Muscle layer of colon (tissue), 2 donors: ENCODE results near the gene TTC33.

Experiments used
- H3K27ac ChIP-seq: one replicate; pipeline ENCODE4 v1.7.0; 2013; ENCODE audit warnings: low read depth, mild to moderate bottlenecking, low read length, moderate library complexity
- H3K27me3 ChIP-seq, 2 donors: one replicate each; pipeline ENCODE4 v1.7.0; 2013; ENCODE audit warnings: low read length in 2 of 2, mild to moderate bottlenecking in 2 of 2; ENCODE audit not compliant: insufficient read depth in 2 of 2, control insufficient read depth in 1 of 2
- H3K36me3 ChIP-seq: one replicate; pipeline ENCODE4 v1.7.0; 2013; ENCODE audit warnings: mild to moderate bottlenecking, low read length; ENCODE audit not compliant: insufficient read depth
- H3K4me1 ChIP-seq: one replicate; pipeline ENCODE4 v1.7.0; 2013; ENCODE audit warnings: mild to moderate bottlenecking, low read length; ENCODE audit not compliant: insufficient read depth
- H3K4me3 ChIP-seq, 2 donors: one replicate each; pipeline ENCODE4 v1.7.0; 2013; ENCODE audit warnings: low read length in 2 of 2, low read depth in 1 of 2, mild to moderate bottlenecking in 1 of 2, moderate library complexity in 1 of 2
- H3K9ac ChIP-seq: one replicate; pipeline ENCODE4 v1.7.0; 2013; ENCODE audit warnings: low read length
- H3K9me3 ChIP-seq: one replicate; pipeline ENCODE4 v1.7.0; 2013; ENCODE audit warnings: mild to moderate bottlenecking, low read length
- donor health status: abdominal sarcoma.
- donor health status: Adenocarcinoma of cecum.

TTC33 gene

DNA sequence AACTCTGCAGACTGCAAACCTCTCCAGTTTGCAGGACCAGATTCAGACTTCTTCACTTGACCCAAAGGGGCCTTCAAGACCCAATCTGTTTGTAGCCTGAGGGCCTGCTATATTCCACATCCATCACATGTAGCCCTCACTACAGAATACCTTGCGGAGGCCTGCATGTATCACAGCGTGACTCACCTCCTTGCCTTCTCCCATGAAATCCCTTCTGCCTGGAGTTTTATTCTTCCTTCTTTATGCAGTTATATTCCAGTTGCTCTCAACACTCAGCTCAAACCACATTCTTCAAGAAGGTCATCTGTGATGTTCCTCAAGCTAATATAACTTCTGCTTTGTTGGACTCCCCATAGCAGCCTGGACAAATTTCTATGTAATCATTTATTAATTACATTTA, 274.5 kb downstream of the TTC33 start:
- H3K4me1 ChIP-seq, result peaks cover 17% of the 10 kb centered on the region
- H3K9ac ChIP-seq, result no peak overlapping the region
- no peaks in the 10 kb centered on the region for H3K27me3 ChIP-seq
- H3K27ac ChIP-seq, result no peak overlapping the region
- no peaks in the 10 kb centered on the region for H3K36me3 ChIP-seq
- H3K4me3 ChIP-seq, result no peak overlapping the region
- H3K9me3 ChIP-seq, result no peaks in the 10 kb centered on the region

DNA sequence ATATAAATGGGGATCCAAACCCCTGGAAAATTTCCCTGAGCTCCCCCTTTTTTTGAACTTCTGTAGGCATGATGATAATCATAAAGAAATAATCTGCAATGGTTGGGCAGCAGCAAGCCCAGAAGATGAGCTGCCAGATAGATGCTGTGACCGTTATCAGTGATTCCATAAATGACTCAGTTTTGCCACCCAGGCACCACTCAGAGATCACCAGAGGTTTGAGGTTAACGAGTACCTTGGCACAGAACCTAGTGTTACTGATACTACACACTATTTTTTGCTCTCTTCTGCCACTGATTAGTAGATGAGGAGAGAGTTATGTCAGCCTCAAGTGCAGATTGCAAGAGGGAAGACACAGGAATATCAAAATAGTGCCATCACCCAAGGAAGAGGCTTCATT, 275.4 kb downstream of the TTC33 start:
- H3K9me3 ChIP-seq, result no peaks in the 10 kb centered on the region

DNA sequence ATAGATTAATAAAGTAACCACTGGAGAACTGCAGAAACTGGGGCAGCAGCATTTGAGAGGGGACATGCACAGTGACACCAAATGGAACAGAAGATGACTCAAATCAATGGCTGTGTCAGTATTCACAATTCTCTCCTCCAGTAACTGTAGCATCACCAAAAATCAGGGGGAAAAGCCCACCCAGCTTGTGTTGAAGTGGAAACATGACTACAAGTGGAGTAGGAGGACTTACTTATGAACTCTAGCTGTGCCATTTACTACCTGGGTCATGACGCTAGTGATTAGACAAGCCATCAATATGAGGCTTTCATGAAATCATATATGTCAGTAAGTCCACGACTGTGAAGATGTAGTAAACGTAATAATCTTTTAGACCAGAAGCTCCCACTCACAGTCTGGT, 275.8 kb downstream of the TTC33 start:
- Histone ChIP-seq H3K9ac (no peak overlapping the region), H3K27me3 (no peaks in the 10 kb centered on the region), H3K4me3 (no peak overlapping the region), H3K9me3 (no peaks in the 10 kb centered on the region), H3K27ac (no peak overlapping the region), H3K36me3 (no peaks in the 10 kb centered on the region), H3K4me1 (peaks cover 17% of the 10 kb centered on the region)

More for the DNA sequence above, 275.4 kb downstream of the TTC33 start:
- no peak overlapping the region for H3K27ac ChIP-seq
- H3K4me3 ChIP-seq, result no peak overlapping the region
- no peaks in the 10 kb centered on the region for H3K27me3 ChIP-seq
- no peaks in the 10 kb centered on the region for H3K36me3 ChIP-seq
- peaks cover 17% of the 10 kb centered on the region for H3K4me1 ChIP-seq
- H3K9ac ChIP-seq, result no peak overlapping the region

DNA sequence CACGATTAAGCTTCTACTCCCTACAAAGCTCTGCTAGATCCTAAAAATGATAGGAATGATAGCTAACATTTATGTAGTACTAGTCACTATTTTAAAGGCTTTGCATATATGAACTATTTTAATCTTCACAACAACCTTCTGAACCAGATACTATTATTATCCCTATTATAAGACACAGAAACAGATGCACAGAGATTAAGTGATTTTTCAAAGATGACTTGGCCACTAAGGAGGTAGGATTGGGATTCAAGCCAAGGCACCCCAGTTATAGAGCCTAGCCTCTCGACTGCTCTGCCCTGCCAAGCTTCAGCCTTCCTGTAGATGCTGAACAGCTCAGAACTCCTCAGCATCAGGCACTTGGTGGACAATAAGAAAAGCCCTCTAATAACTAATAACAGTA, 277.0 kb downstream of the TTC33 start:
- H3K4me3 ChIP-seq, result no peak overlapping the region
- H3K36me3 ChIP-seq, result no peaks in the 10 kb centered on the region
- H3K9ac ChIP-seq, result no peak overlapping the region
- H3K4me1 ChIP-seq, result peaks cover 17% of the 10 kb centered on the region
- no peaks in the 10 kb centered on the region for H3K27me3 ChIP-seq
- no peak overlapping the region for H3K27ac ChIP-seq
- no peaks in the 10 kb centered on the region for H3K9me3 ChIP-seq

DNA sequence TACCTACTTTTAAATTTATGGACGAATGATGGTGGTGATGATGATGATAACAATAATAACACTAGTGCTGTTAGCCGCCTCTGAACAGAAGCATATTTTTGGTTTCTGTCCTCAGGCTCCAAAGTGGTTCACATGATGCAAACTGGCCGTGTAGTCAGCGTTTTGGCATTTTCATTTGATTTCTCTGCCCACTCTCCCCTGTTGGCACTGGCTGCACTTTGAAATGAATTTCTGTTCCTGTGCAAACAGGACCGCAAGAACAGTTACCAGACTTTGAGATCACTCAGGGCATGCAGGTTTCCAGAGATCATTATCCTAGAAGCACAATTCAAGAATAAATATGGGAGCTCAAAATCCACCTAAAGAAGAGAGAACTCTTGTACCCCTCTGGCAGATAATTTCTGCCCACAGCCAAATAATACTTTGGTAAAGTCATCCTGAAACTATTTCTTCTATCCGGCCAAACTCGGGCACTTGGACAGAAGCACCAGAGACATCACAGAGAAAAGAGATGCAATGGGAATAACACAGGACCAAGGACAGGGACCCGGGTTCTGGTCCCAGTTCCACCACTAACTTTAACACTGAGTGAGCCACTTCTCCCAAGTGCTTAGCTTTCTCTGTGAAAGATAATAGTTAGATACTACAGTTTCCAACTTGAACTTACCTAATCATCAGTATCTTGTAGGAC, 277.8 kb downstream of the TTC33 start:
- Histone ChIP-seq H3K9me3 (no peaks in the 10 kb centered on the region), H3K9ac (no peak overlapping the region), H3K4me1 (peaks cover 17% of the 10 kb centered on the region), H3K36me3 (no peaks in the 10 kb centered on the region), H3K27ac (no peak overlapping the region), H3K27me3 (no peaks in the 10 kb centered on the region), H3K4me3 (no peak overlapping the region)

DNA sequence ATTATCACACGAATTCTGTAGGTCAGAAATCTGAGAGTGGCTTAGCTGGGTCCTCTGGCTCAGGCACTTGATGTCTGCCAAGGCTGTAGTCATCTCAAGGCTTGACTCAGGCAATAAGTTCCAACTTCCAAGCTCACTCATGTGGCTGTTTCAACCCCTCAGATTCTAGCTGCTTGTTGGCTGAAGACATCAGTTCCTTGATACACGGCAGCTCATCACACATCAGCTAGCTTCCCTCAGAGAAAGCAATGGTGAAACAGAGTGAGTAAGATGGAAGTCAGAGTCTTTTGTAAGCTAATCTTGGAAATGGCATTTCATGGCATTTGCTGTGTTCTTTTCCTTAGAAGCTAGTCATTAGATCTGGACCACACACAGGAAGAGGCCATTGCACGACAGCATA, 280.2 kb downstream of the TTC33 start:
- Histone ChIP-seq H3K4me1 (peaks cover 17% of the 10 kb centered on the region), H3K4me3 (no peak overlapping the region), H3K9me3 (no peaks in the 10 kb centered on the region), H3K27me3 (no peaks in the 10 kb centered on the region), H3K27ac (no peak overlapping the region), H3K36me3 (no peaks in the 10 kb centered on the region), H3K9ac (no peak overlapping the region)

DNA sequence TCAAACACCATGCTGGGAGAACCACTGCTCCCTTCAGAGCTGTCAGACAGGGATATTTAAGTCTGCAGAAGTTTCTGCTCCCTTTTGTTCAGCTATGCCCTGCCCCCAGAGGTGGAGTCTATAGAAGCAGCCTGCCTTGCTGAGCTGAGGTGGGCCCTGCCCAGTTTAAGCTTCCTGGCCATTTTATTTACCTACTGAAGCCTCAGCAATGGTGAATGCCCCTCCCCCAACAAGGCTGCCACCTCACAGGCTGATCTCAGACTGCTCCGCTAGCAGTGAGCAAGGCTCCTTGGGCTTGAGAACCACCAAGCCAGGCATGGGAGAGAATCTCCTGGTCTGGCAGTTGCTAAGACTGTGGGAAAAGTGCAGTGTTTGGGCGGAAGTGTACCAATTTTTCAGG, 281.5 kb downstream of the TTC33 start:
- H3K9me3 ChIP-seq, result no peaks in the 10 kb centered on the region
- no peaks in the 10 kb centered on the region for H3K27me3 ChIP-seq
- H3K27ac ChIP-seq, result no peak overlapping the region
- H3K36me3 ChIP-seq, result no peaks in the 10 kb centered on the region
- no peak overlapping the region for H3K9ac ChIP-seq
- no peak overlapping the region for H3K4me3 ChIP-seq
- peaks cover 17% of the 10 kb centered on the region for H3K4me1 ChIP-seq

DNA sequence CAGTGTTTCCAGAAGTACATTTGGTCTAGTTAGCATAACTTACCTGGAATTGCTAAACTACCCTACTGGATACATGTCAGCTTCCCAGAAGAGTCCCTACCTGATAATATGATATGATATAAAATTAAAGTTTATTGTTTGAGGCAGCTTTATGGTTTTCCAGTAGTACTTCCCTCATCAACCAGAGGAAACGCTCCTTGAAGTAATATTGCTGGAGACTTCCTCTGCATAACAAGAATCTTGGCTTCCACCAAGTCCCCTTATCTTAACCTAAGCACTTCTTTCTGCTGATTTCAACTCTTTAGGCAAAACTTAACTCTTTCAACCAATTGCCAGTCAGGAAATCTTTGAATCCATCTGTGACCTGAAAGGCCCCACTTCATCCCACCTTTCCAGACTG, 290.3 kb downstream of the TTC33 start:
- Histone ChIP-seq H3K27me3 (no peaks in the 10 kb centered on the region), H3K36me3 (no peaks in the 10 kb centered on the region), H3K9me3 (no peaks in the 10 kb centered on the region), H3K9ac (no peak overlapping the region), H3K27ac (no peak overlapping the region), H3K4me1 (no peaks in the 10 kb centered on the region), H3K4me3 (no peak overlapping the region)

DNA sequence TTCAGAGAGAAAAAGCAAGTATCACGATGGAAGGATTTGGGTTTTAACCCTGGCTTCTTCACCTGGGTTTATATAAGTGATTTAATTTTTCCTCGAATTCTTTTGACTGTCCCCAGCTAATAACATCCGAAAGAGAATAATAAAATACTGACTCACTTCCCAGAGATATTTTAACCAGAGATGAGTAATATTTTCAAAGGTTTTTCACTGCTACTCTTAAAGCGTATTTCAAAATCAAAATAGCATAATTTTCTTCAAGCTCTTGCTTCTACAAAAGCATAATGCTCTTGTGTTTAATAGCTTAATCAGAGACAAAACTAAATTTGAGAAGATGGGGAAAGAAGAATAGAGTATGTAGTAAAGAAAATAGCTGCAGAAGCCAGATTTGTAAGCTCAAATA, 291.2 kb downstream of the TTC33 start:
- no peaks in the 10 kb centered on the region for H3K9me3 ChIP-seq
- H3K4me3 ChIP-seq, result no peak overlapping the region
- no peaks in the 10 kb centered on the region for H3K36me3 ChIP-seq
- no peak overlapping the region for H3K27ac ChIP-seq
- no peaks in the 10 kb centered on the region for H3K4me1 ChIP-seq
- no peak overlapping the region for H3K9ac ChIP-seq
- H3K27me3 ChIP-seq, result no peaks in the 10 kb centered on the region
